GM12878 (cell line): ENCODE measurements around the gene ZBTB38. TPM values are rescaled to one million over a fixed set of nuclear protein-coding genes. Genes with fewer than 3 reads are reported as not detected.

ENCODE experiments used
- ATAC-seq: fragments of 200-7000 bp; cut with Tn5 transposase; 3 replicates; pipeline ENCODE4 v1.9.1; 2020; ENCODE audit warnings: mild to moderate bottlenecking, moderate library complexity
- BruUV-seq: library from RNA; stranded (reverse); fragments of 400-500 nt; replicated peaks from 2 replicates; lab custom pipeline; 2021; lab: Mats Ljungman, UMichigan
- CTCF ChIA-PET: fragments of 300-600 bp; sonication (Branson Sonifier 250); formaldehyde crosslinking; extraction: SDS; loops from one replicate; lab custom pipeline; 2021; ENCODE audit warnings: inconsistent platforms; lab: Yijun Ruan, JAX
- POLR2A ChIA-PET: fragments of 350-600 bp; formaldehyde crosslinking; extraction: SDS; loops from one replicate; lab custom pipeline; 2021; ENCODE audit warnings: inconsistent platforms; lab: Charles Lee
- RAD21 ChIA-PET: fragments of 300-600 bp; sonication (Branson Sonifier 250); formaldehyde crosslinking; loops from one replicate; lab custom pipeline; 2023; ENCODE audit warnings: antibody characterized with exemption; ENCODE audit not compliant: unreplicated experiment; lab: Charles Lee
- SMC1A ChIA-PET: fragments of 300-600 bp; sonication (Branson Sonifier 250); formaldehyde crosslinking; loops from one replicate; lab custom pipeline; 2023; ENCODE audit not compliant: unreplicated experiment, uncharacterized antibody; lab: Charles Lee
- DNase-seq: peaks from one replicate; pipeline ENCODE4 v3.0.0-alpha.2; 2011; ENCODE audit warnings: low read depth, low spot score
- FAIRE-seq: peaks from 3 replicates; lab custom pipeline; 2011; peaks lifted over from hg19 to GRCh38; lab: Jason Lieb, UNC
- H2AFZ ChIP-seq: 2 replicates; pipeline ENCODE4 v1.6.0; 2011; ENCODE audit warnings: low read depth, low read length, control low read depth; ENCODE audit not compliant: control insufficient read depth
- H3K27ac ChIP-seq: 2 replicates; pipeline ENCODE4 v1.5.1; 2011; ENCODE audit warnings: control low read depth; ENCODE audit not compliant: control insufficient read depth, insufficient read depth
- H3K27me3 ChIP-seq, 2 experiments: replicated peaks in 1 of 2; 2 replicates each; pipeline versions ENCODE4 v1.6.0 to v1.6.1; 2011; ENCODE audit warnings: low read length in 1 of 2; ENCODE audit not compliant: control insufficient read depth in 2 of 2, insufficient read depth in 2 of 2
- H3K36me3 ChIP-seq, 2 experiments: 2 replicates each; pipeline ENCODE4 v1.5.1; 2011; ENCODE audit warnings: low read length in 1 of 2; ENCODE audit not compliant: control insufficient read depth in 2 of 2, insufficient read depth in 2 of 2
- H3K4me1 ChIP-seq: 2 replicates; pipeline ENCODE4 v1.6.1; 2011; ENCODE audit warnings: mild to moderate bottlenecking, low read length, moderate library complexity, mixed read lengths; ENCODE audit not compliant: control insufficient read depth, insufficient read depth
- H3K4me2 ChIP-seq: 2 replicates; pipeline ENCODE4 v1.6.0; 2011; ENCODE audit warnings: control low read depth; ENCODE audit not compliant: control insufficient read depth, insufficient read depth
- H3K4me3 ChIP-seq: fragments of 200-600 bp; sonication (generic); 2 replicates; pipeline ENCODE4 v1.5.1; 2016
- H3K79me2 ChIP-seq: 2 replicates; pipeline ENCODE4 v1.6.0; 2011; ENCODE audit warnings: low read length; ENCODE audit not compliant: control insufficient read depth, insufficient read depth
- H3K9ac ChIP-seq: 2 replicates; pipeline ENCODE4 v1.8.0; 2011; ENCODE audit warnings: low read length, control low read depth, mixed read lengths; ENCODE audit not compliant: control insufficient read depth, insufficient read depth
- H3K9me3 ChIP-seq: replicated peaks from 3 replicates; pipeline ENCODE4 v1.5.1; 2011; ENCODE audit warnings: mild to moderate bottlenecking, low read length; ENCODE audit not compliant: control insufficient read depth, insufficient read depth
- H4K20me1 ChIP-seq: 2 replicates; pipeline ENCODE4 v1.6.0; 2011; ENCODE audit not compliant: control insufficient read depth, insufficient read depth
- HSF1 ChIP-seq: fragments of 150-350 bp; IDR thresholded peaks from 2 replicates; pipeline ENCODE4 v1.6.1; 2014; ENCODE audit warnings: mild to moderate bottlenecking, low read depth, low read length
- PAX5 ChIP-seq: IDR thresholded peaks from 2 replicates; pipeline ENCODE4 v1.6.1; 2011; ENCODE audit warnings: low read depth, low read length, borderline replicate concordance
- POLR2A ChIP-seq: IDR thresholded peaks from 2 replicates; pipeline ENCODE4 v1.6.1; 2011; ENCODE audit warnings: low read depth, mild to moderate bottlenecking, low read length
- POLR2AphosphoS2 ChIP-seq: IDR thresholded peaks from 2 replicates; pipeline ENCODE4 v1.6.1; 2011; ENCODE audit warnings: low read depth, mild to moderate bottlenecking, low read length, improper control_type of control experiment, moderate library complexity
- STAT1 ChIP-seq: fragments of 450-650 bp; conservative IDR thresholded peaks from 2 replicates; pipeline ENCODE4 v1.6.1; 2014; ENCODE audit warnings: antibody characterized with exemption, mild to moderate bottlenecking
- ZBTB33 ChIP-seq: fragments of 450-650 bp; IDR thresholded peaks from 2 replicates; pipeline ENCODE4 v1.6.1; 2017; ENCODE audit warnings: mild to moderate bottlenecking
- WGBS: methylation state at CpG from one replicate; pipeline ENCODE4 v1.1.6; 2016; ENCODE audit warnings: low lambda C conversion rate; ENCODE audit not compliant: insufficient replicate concordance, insufficient coverage; ENCODE audit errors: missing lambda C conversion rate; 5-methylcytosine and 5-hydroxymethylcytosine counted together
- in situ Hi-C: fragments of 300-500 bp; cut with MboI; formaldehyde crosslinking; loops from 9 replicates; pipeline ENCODE4 v1.14.3; 2018; ENCODE audit warnings: mixed read lengths
- intact Hi-C: fragments of 100-400 bp; cut with micrococcal nuclease; formaldehyde crosslinking; loops from one replicate; pipeline ENCODE4 v1.14.2; 2022; ENCODE audit not compliant: unreplicated experiment
- polyA plus RNA-seq, 11 experiments: library from polyadenylated mRNA; depleted of rRNA in 4 of 11; unstranded in 6 of 11; stranded (reverse) in 5 of 11; fragments of >200 nt; fragmentation: Nextera tagmentation in 4 of 11; fragmentation: Illumina TruSeq in 1 of 11; extraction: Ambion mirVana in 4 of 11; extraction: Trizol in 1 of 11; gene quantifications; 1 replicate in 1 of 11; 2 replicates in 10 of 11; pipeline versions ENCODE4 v1.2.1 to v1.2.3, GENCODE V29; 2011 to 2016; ENCODE audit warnings: inconsistent platforms in 2 of 11, missing spikeins in 2 of 11, low read depth in 1 of 11
- total RNA-seq, 4 experiments: library from RNA; depleted of rRNA in 3 of 4; stranded (reverse); fragments of >200 nt in 3 of 4; fragmentation: Illumina TruSeq in 1 of 4; extraction: Trizol in 1 of 4; gene quantifications; 2 replicates each; pipeline versions ENCODE4 v1.2.1 to v1.2.3, GENCODE V29; 2013 to 2021
- TF ChIP-seq, protein P1 (sequence below): IDR thresholded peaks from 2 replicates; pipeline ENCODE4 v1.6.1; 2012; ENCODE audit warnings: low read depth, low read length, improper control_type of control experiment

The ZBTB38 gene
- total and polyA plus RNA-seq, 10 of the 15 experiments (the other 5 are each of a cell fraction or from before 2014, with no cell fraction given): 34.2 to 115 (median 88.6) TPM

GRCh38 chr3:141392897-141393734 lies 24.8 kb downstream of the ZBTB38 start (continued):
- TF ChIP-seq HSF1 (no peak), POLR2AphosphoS2 (no peak), POLR2A (no peak)
- TF ChIP-seq, protein P1, sequence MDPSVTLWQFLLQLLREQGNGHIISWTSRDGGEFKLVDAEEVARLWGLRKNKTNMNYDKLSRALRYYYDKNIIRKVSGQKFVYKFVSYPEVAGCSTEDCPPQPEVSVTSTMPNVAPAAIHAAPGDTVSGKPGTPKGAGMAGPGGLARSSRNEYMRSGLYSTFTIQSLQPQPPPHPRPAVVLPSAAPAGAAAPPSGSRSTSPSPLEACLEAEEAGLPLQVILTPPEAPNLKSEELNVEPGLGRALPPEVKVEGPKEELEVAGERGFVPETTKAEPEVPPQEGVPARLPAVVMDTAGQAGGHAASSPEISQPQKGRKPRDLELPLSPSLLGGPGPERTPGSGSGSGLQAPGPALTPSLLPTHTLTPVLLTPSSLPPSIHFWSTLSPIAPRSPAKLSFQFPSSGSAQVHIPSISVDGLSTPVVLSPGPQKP: no peak

- SMC1A ChIA-PET: interaction anchor here (0.8 to 19.8 kb wide), 3 partner anchors 15 to 56 kb away, joined by 3 to 573 read pairs (median 4); no protein-coding TSS in a partner anchor
- CTCF ChIA-PET: no interaction called here
- in situ Hi-C loops: no loop called here
These were observed 25.4 kb downstream of the ZBTB38 start for GRCh38 chr3:141393735-141394076.

More at GRCh38 chr3:141393735-141394076, 25.4 kb downstream of the ZBTB38 start:
- no peak overlapping the region for H2AFZ ChIP-seq
- H3K36me3 ChIP-seq: peaks cover 0 to 21% of the 10 kb centered on the region in 2 experiments; a peak in 2 of 4 replicates
- TF ChIP-seq PAX5 (no peak), STAT1 (no peak), ZBTB33 (peak; percentile 79)
- H3K27ac ChIP-seq: no peak overlapping the region
- FAIRE-seq: no peak
- no peak overlapping the region for H3K9ac ChIP-seq
- H4K20me1 ChIP-seq: no peaks in the 10 kb centered on the region
- DNase-seq: no peak
- 98% methylated on average over 6 of the region's 7 CpGs for WGBS
- BruUV-seq: no TSS peak
- peaks cover 75% of the 10 kb centered on the region for H3K79me2 ChIP-seq
- H3K4me3 ChIP-seq: no peak overlapping the region
- intact Hi-C loops: no loop called here
- peaks cover 22% of the 10 kb centered on the region for H3K9me3 ChIP-seq
- H3K4me2 ChIP-seq: no peak overlapping the region
- RAD21 ChIA-PET: interaction anchor here (0.9 to 1.5 kb wide), 2 partner anchors 8 to 18 kb away, joined by 3 to 6 read pairs; no protein-coding TSS in a partner anchor
- peaks cover 17% of the 10 kb centered on the region for H3K4me1 ChIP-seq
- POLR2A ChIA-PET: interaction anchor here (0.5 to 1.1 kb wide), 2 partner anchors 16 to 480 kb away, joined by 3 read pairs; no protein-coding TSS in a partner anchor
- ATAC-seq: no peak
- no peaks in the 10 kb centered on the region for H3K27me3 ChIP-seq
